GM12878 (cell line): ENCODE data around the gene DPEP1.

ENCODE experiments used
- CTCF ChIP-seq, 3 experiments: IDR thresholded peaks in 2 of 3; conservative IDR thresholded peaks in 1 of 3; 2 replicates each; pipeline ENCODE4 v1.5.1; 2011; ENCODE audit warnings: low read depth in 3 of 3, low read length in 3 of 3, mild to moderate bottlenecking in 3 of 3, control low read depth in 2 of 3, moderate library complexity in 2 of 3, inconsistent platforms in 1 of 3, mixed read lengths in 1 of 3; ENCODE audit not compliant: control insufficient read depth in 2 of 3, insufficient read depth in 1 of 3; ENCODE audit errors: extremely low read depth in 1 of 3
- NR2C1 ChIP-seq: fragments of 450-650 bp; IDR thresholded peaks from 2 replicates; pipeline ENCODE4 v1.6.1; 2017; ENCODE audit warnings: antibody characterized with exemption, mild to moderate bottlenecking, moderate library complexity
- NR2C2 ChIP-seq: IDR thresholded peaks from 2 replicates; pipeline ENCODE4 v1.6.1; 2011; ENCODE audit warnings: borderline replicate concordance, low read depth; ENCODE audit not compliant: control insufficient read depth, insufficient read length
- TAF1 ChIP-seq: IDR thresholded peaks from 2 replicates; pipeline ENCODE4 v1.6.1; 2011; ENCODE audit warnings: mild to moderate bottlenecking, low read depth, low read length, borderline replicate concordance

- TF ChIP-seq NR2C1: no peak
- no peak for TF ChIP-seq TAF1
- no peak for TF ChIP-seq CTCF (IDR thresholded peaks at IDR 0.05 in 2 of 3, conservative IDR thresholded peaks at IDR 0.05 in 1 of 3; ENCODE audit: control insufficient read depth in 2 of 3, extremely low read depth in 1 of 3, insufficient read depth in 1 of 3, low read depth in 3 of 3, low read length in 3 of 3)
- no peak for TF ChIP-seq NR2C2
These were observed 54.2 kb downstream of the DPEP1 start for GRCh38 chr16:89667633-89668032.
